IPS-NIHi7 (cell line): Measurements from ENCODE around the gene MAPKAP1.

ENCODE experiments used
- DNase-seq: peaks from one replicate; pipeline ENCODE4 v3.0.0; 2012; ENCODE audit warnings: mixed read lengths; ENCODE audit errors: extremely low spot score

The MAPKAP1 gene

DNA sequence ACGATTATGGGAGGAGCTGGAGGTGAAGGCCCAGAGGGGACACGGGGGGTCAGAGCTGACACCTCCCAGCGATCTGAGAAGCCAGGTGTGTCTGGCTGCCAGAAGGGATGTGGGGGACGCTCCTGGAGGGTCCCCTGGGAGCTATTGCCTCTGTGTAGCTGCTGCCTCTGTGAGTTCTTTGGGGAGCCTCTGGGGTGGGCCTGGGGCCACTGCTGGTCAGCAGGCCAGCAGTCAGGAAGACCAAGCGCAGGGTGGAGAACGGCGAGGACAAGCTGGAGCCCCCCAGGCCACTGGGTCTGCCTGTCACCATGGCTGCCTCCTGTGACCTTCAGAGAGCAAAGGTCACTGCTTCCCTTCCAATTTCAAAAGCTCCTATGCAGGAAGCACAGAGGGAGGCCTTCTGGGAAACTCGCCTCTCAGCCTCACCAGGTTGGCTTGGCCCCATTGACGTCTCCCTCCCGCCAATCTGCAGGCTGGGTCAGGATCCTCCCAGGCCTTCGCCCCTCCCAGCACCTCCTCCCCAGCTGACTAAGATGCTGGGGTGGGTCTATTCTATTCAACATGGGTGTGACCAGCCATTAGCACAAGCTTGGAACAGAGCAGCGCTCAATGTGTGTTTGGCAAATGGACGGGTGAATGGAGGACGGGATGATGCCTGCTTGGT, 319.0 kb downstream of the MAPKAP1 start:
- no peak for DNase-seq
